Brain microvascular endothelial cell (primary cell): ENCODE results near the gene VOPP1.

ENCODE experiments used
- DNase-seq: peaks from one replicate; pipeline ENCODE4 v3.0.0-alpha.2; 2020
- H3K27ac ChIP-seq: fragments of 250-450 bp; sonication (Bioruptor Pico); 2 replicates; pipeline ENCODE4 v1.5.1; 2020; ENCODE audit warnings: mild to moderate bottlenecking, moderate library complexity
- H3K27me3 ChIP-seq: fragments of 250-450 bp; sonication (Bioruptor Pico); replicated peaks from 2 replicates; pipeline ENCODE4 v1.5.1; 2020; ENCODE audit warnings: mild to moderate bottlenecking
- H3K36me3 ChIP-seq: fragments of 250-450 bp; sonication (Bioruptor Pico); replicated peaks from 2 replicates; pipeline ENCODE4 v1.5.1; 2020; ENCODE audit warnings: mild to moderate bottlenecking
- H3K4me3 ChIP-seq: 2 replicates; pipeline ENCODE4 v1.5.1; 2011; ENCODE audit warnings: low read depth, mild to moderate bottlenecking, control low read depth, low read length, moderate library complexity
- in situ Hi-C: cut with HindIII; loops from 2 replicates; pipeline ENCODE4 v1.10.0; 2017; ENCODE audit warnings: low sequenced_read_pairs, low pct_ligation_motif_present
- TF ChIP-seq, protein P1 (sequence below): IDR thresholded peaks from 2 replicates; pipeline ENCODE4 v1.5.1; 2011; ENCODE audit warnings: low read depth, mild to moderate bottlenecking, moderate library complexity, low read length, control low read depth, inconsistent platforms; ENCODE audit errors: missing control alignments

The VOPP1 gene

DNA sequence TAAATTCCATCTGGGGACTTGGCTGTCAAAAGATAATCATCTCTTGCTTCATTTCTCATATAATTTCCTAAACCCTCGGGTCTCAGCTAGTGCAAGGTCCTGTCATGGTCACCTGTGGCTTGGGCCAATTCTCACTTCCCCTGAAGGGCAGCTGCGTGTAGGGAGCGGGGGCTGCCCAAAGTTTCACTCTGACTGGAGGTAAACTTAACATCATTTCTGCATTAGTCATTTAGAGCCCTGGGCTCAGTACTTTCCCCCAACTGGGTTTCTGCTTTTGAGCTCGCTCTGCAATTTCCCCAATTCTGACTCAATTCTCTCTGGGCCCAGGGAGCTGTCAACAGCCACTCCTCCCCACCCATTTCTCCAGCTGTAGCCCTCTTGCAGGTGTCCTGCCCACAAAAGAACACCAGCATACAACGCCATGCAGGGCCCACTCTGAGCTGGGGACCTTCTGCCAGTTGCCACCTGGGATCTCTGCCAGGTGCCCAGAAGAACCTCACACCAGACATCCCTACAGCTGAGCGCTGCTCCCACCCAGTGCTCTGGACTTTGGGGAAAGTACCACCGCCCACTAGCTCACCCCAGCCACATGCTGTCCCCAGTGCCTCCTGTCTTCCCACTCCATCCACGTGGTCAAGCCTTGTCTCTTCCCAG lies 37.9 kb downstream of the VOPP1 start:
- TF ChIP-seq, protein P1, sequence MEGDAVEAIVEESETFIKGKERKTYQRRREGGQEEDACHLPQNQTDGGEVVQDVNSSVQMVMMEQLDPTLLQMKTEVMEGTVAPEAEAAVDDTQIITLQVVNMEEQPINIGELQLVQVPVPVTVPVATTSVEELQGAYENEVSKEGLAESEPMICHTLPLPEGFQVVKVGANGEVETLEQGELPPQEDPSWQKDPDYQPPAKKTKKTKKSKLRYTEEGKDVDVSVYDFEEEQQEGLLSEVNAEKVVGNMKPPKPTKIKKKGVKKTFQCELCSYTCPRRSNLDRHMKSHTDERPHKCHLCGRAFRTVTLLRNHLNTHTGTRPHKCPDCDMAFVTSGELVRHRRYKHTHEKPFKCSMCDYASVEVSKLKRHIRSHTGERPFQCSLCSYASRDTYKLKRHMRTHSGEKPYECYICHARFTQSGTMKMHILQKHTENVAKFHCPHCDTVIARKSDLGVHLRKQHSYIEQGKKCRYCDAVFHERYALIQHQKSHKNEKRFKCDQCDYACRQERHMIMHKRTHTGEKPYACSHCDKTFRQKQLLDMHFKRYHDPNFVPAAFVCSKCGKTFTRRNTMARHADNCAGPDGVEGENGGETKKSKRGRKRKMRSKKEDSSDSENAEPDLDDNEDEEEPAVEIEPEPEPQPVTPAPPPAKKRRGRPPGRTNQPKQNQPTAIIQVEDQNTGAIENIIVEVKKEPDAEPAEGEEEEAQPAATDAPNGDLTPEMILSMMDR, result no peak
- H3K27ac ChIP-seq, result peak overlapping the region; percentile 4
- no peaks in the 10 kb centered on the region for H3K36me3 ChIP-seq
- DNase-seq, result peak; percentile 40
- in situ Hi-C loops, result no loop called here
- H3K27me3 ChIP-seq, result no peaks in the 10 kb centered on the region
- no peak overlapping the region for H3K4me3 ChIP-seq

DNA sequence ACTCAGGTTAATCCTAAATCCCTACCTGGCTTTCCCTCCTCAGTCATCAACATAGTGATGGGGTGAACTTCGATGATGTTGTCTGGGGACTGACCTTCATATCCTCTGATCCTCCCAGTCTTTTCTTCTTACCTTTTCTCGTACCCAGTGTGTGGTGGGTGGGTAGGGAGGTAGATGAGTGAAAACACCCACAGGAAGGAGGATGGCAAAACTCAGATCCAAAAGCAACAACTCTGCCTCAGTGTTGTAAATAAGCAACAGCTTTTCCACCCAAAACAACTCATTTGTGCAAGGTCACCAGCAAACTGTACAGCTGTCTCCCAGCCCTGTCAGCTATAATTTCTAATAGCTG lies 38.6 kb downstream of the VOPP1 start:
- H3K4me3 ChIP-seq, result no peak overlapping the region
- H3K36me3 ChIP-seq, result no peaks in the 10 kb centered on the region
- DNase-seq, result no peak
- H3K27ac ChIP-seq, result peak overlapping the region; percentile 65
- in situ Hi-C loops, result no loop called here
- no peaks in the 10 kb centered on the region for H3K27me3 ChIP-seq
- TF ChIP-seq, protein P1, result no peak

DNA sequence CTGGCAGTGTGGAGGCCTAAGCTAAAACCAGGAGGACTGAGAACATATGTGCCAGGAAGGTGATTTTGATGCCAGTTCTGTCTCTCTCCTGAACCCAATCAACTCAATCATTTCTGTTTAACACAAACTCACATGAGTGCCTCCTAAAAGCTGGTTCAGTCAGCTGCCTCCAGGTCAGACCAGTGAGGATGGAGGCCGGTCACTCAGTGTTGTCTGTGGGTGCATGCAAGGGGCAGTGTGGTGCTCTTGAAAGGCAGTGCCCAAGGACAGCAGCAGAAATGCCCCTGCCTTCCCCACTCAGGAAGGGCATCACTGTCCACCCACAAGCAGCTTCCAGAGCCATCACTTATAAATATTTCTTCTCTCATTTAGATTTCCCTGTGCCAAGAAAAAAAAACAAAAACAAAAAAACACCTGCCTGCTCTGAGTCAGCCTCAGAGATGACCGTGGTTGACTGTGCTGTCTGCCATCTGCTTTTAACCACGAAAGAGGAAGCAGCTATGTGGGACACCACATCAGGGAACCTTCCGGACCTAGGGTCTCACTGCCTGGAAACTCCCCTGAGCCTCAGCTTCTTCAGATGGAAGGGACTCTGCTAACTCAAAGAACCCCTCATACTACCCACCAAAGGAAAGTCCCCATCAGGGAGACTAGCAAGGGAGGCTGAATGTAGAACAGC lies 39.1 kb downstream of the VOPP1 start:
- DNase-seq, result peak; percentile 37
- Histone ChIP-seq H3K27me3 (no peaks in the 10 kb centered on the region), H3K4me3 (no peak overlapping the region), H3K36me3 (no peaks in the 10 kb centered on the region), H3K27ac (peak overlapping the region; percentile 65)
- in situ Hi-C loops, result no loop called here
- TF ChIP-seq, protein P1, result no peak

DNA sequence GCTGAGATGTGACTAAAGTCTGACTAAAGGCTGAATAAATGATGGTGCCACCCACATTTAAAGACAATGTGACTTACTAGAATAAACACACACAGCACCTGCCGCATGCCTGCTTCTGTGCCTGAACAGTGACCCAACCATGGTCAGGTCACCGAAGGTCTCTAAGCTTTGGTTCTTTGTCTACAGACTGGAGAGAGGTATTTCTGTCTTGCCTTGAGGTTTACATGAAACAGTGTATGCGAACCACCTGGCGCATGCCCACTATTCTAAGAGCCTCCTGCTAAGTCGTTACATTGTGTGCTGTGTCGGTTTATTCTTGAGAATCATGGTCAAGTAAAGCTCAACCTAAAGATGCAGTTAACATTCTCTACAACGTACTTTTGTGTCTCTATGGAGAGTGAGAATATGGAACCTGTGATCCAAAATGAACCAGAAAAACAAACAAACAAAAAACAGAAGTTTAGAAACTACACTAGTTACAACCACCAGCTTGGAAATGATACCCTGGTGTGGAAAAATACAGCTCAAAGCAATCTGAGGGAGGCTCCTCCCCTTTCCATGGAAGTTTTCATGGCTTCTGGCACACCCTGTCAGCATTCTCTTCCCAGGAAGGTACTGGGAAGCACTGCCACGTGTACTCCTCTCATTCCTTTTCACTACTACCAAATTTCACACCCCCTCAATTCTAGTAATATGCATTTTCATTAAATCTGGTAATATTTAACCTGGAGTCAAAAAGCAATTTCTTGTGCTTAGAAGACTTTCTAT lies 40.0 kb downstream of the VOPP1 start:
- Histone ChIP-seq H3K4me3 (no peak overlapping the region), H3K27me3 (no peaks in the 10 kb centered on the region), H3K36me3 (no peaks in the 10 kb centered on the region), H3K27ac (no peak overlapping the region)
- TF ChIP-seq, protein P1, result no peak
- in situ Hi-C loops, result no loop called here
- no peak for DNase-seq

DNA sequence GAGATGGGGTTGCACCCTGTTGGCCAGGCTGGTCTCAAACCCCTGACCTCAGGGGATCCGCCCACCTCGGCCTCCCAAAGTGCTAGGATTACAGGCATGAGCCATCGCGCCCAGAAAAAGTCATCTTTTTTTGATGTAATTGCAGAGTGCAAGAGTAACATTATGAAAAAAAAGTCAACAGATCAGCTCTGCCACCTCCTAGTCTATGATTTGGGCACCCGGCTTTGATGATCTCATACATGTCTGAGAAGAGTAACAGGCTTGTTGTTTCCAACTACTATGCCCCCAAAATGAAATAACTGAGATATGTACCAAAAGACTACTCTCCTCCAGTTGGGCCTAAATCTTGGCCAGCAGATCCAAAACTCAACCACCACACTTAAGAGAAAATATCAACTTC lies 40.8 kb downstream of the VOPP1 start:
- Histone ChIP-seq H3K4me3 (no peak overlapping the region), H3K27ac (no peak overlapping the region), H3K27me3 (no peaks in the 10 kb centered on the region), H3K36me3 (no peaks in the 10 kb centered on the region)
- in situ Hi-C loops, result no loop called here
- TF ChIP-seq, protein P1, result no peak
- no peak for DNase-seq
